ENCODE data around the gene ADAMTS16.

ADAMTS16 gene

DNA sequence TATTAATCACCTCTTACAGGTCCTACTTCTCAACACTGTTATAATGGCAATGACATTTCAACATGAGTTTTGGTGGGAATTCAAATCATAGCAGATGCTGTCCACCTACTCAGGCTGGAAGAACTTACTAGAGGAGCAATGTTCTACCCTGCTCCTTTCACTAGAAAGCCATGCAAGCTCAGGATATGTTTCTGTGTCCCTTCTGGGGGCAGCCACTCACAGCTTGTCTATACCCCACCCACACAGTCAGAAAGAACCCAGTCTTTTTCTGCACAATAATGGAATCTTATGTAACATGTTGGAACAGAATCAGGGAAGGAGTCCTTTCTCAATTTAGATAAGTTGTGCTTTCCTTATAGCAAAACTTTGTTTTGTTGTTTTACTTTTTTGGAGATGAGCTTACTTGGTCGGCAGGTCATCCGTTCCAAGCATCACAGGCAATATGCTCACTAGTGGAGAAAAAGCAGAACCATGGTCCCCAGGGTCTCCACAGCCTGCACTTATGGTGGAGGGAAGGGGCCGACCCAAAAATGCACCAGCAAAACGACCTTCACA is 229.0 kb downstream of the ADAMTS16 start:
- TF ChIP-seq ZNF565 (CRISPR knock-in tag; conservative IDR thresholded peaks at IDR 0.05; ENCODE audit: low read depth), result no peak
- no peak for TF ChIP-seq TOX (CRISPR knock-in tag; IDR thresholded peaks at IDR 0.05; ENCODE audit: borderline replicate concordance)
- TF ChIP-seq, protein P1, sequence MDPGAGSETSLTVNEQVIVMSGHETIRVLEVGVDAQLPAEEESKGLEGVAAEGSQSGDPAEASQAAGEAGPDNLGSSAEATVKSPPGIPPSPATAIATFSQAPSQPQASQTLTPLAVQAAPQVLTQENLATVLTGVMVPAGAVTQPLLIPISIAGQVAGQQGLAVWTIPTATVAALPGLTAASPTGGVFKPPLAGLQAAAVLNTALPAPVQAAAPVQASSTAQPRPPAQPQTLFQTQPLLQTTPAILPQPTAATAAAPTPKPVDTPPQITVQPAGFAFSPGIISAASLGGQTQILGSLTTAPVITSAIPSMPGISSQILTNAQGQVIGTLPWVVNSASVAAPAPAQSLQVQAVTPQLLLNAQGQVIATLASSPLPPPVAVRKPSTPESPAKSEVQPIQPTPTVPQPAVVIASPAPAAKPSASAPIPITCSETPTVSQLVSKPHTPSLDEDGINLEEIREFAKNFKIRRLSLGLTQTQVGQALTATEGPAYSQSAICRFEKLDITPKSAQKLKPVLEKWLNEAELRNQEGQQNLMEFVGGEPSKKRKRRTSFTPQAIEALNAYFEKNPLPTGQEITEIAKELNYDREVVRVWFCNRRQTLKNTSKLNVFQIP (CRISPR knock-in tag; IDR thresholded peaks at IDR 0.05; ENCODE audit: borderline replicate concordance, low read depth), result no peak
- TF ChIP-seq SNAI2 (CRISPR knock-in tag; IDR thresholded peaks at IDR 0.05), result no peak
- TF ChIP-seq, protein P2, sequence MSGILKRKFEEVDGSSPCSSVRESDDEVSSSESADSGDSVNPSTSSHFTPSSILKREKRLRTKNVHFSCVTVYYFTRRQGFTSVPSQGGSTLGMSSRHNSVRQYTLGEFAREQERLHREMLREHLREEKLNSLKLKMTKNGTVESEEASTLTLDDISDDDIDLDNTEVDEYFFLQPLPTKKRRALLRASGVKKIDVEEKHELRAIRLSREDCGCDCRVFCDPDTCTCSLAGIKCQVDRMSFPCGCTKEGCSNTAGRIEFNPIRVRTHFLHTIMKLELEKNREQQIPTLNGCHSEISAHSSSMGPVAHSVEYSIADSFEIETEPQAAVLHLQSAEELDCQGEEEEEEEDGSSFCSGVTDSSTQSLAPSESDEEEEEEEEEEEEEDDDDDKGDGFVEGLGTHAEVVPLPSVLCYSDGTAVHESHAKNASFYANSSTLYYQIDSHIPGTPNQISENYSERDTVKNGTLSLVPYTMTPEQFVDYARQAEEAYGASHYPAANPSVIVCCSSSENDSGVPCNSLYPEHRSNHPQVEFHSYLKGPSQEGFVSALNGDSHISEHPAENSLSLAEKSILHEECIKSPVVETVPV (CRISPR knock-in tag; IDR thresholded peaks at IDR 0.05), result no peak
- no peak for TF ChIP-seq ARNTL (CRISPR knock-in tag; IDR thresholded peaks at IDR 0.05; ENCODE audit: borderline replicate concordance, low read depth)
- TF ChIP-seq ZNF8 (CRISPR knock-in tag; IDR thresholded peaks at IDR 0.05), result no peak
- no peak for TF ChIP-seq ZC3H10 (CRISPR knock-in tag; IDR thresholded peaks at IDR 0.05)
- no peak for ATAC-seq

Data from SK-N-SH treated with all-trans-retinoic acid at 6 μM for 48 hours (cell line).